Endothelial cell of umbilical vein (primary cell): Measurements from ENCODE around the gene ZNF560.

Experiments
- CTCF ChIP-seq, 2 donors: IDR thresholded peaks; 1 replicate in 1 of 2; 2 replicates in 1 of 2; pipeline ENCODE4 v1.5.1; 2011; ENCODE audit warnings: low read length in 2 of 2, mild to moderate bottlenecking in 2 of 2, moderate library complexity in 2 of 2, control low read depth in 1 of 2, inconsistent platforms in 1 of 2, low read depth in 1 of 2; ENCODE audit not compliant: insufficient read depth in 1 of 2; ENCODE audit errors: extremely low read depth in 1 of 2
- EZH2 ChIP-seq: IDR thresholded peaks from 2 replicates; pipeline ENCODE4 v1.6.1; 2012; ENCODE audit warnings: borderline replicate concordance, low read depth, mild to moderate bottlenecking, moderate library complexity, low read length, inconsistent platforms; ENCODE audit not compliant: severe bottlenecking
- FOS ChIP-seq: IDR thresholded peaks from 2 replicates; pipeline ENCODE4 v1.6.1; 2011; ENCODE audit warnings: mild to moderate bottlenecking, low read length, moderate library complexity, borderline replicate concordance; ENCODE audit not compliant: insufficient read depth
- GATA2 ChIP-seq: IDR thresholded peaks from 2 replicates; pipeline ENCODE4 v1.7.0; 2011; ENCODE audit warnings: low read depth, mild to moderate bottlenecking, moderate library complexity, mixed read lengths, low read length; ENCODE audit not compliant: insufficient read length, insufficient read depth
- JUN ChIP-seq: IDR thresholded peaks from 2 replicates; pipeline ENCODE4 v1.6.1; 2011; ENCODE audit warnings: borderline replicate concordance, low read depth; ENCODE audit not compliant: insufficient read length, insufficient read depth
- MAX ChIP-seq: IDR thresholded peaks from 2 replicates; pipeline ENCODE4 v1.6.1; 2011; ENCODE audit not compliant: insufficient read depth, insufficient read length
- MYC ChIP-seq: IDR thresholded peaks from one replicate; pipeline ENCODE4 v1.6.1; 2011; ENCODE audit warnings: mild to moderate bottlenecking, low read depth, low read length
- POLR2A ChIP-seq: IDR thresholded peaks from 2 replicates; pipeline ENCODE4 v1.6.1; 2012; ENCODE audit warnings: low read depth, mild to moderate bottlenecking, control low read depth, low read length
- POLR2AphosphoS5 ChIP-seq: IDR thresholded peaks from 2 replicates; pipeline ENCODE4 v1.6.1; 2012; ENCODE audit warnings: low read depth, mild to moderate bottlenecking, control low read depth, low read length, moderate library complexity; ENCODE audit not compliant: insufficient read depth

GRCh38 chr19:9498183-9498902, at the start of gene ZNF560:
- no peak for TF ChIP-seq POLR2A
- peak in 1 of 2 donors; percentile 6 for TF ChIP-seq CTCF (IDR thresholded peaks at IDR 0.05; ENCODE audit: extremely low read depth in 1 of 2, insufficient read depth in 1 of 2, low read depth in 1 of 2, low read length in 2 of 2)
- TF ChIP-seq EZH2 = no peak
- TF ChIP-seq POLR2AphosphoS5 = no peak
- no peak for TF ChIP-seq GATA2
- no peak for TF ChIP-seq JUN
- no peak for TF ChIP-seq MAX
- TF ChIP-seq FOS = no peak
- TF ChIP-seq MYC = no peak
